GM19468 (cell line): ENCODE results near the gene ZNF490.
"Not testable (repeated sequence)": the region's sequence is repeated elsewhere in the genome, so short reads cannot be mapped to it uniquely, and the experiment has no call there.

Experiments used
- ATAC-seq: cut with Tn5 transposase; IDR thresholded peaks from one replicate; pipeline ENCODE4 v1.9.1; 2021; ENCODE audit warnings: mild to moderate bottlenecking, moderate library complexity, moderate number of reproducible peaks; ENCODE audit not compliant: unreplicated experiment; ENCODE audit errors: extremely low read depth

ZNF490 gene

GRCh38 chr19:12610540-12611360 is at the start of gene ZNF490, which contains the start of gene ZNF791:
ZNF490 (minus strand) TSS chr19:12610813; CDS start chr19:12610680, 133 bp downstream.
ZNF791 (plus strand) TSS chr19:12610920; CDS start chr19:12611080, 160 bp downstream.
- peak; percentile 59 for ATAC-seq

GRCh38 chr19:12657966-12658365 is 47.4 kb upstream of the ZNF490 start:
- ATAC-seq: no peak

GRCh38 chr19:12656899-12657571 is 46.4 kb upstream of the ZNF490 start:
- no peak for ATAC-seq

- ATAC-seq: no peak
These were observed 44.9 kb upstream of the ZNF490 start for GRCh38 chr19:12655546-12655945.

- ATAC-seq: no peak
These were observed 41.6 kb upstream of the ZNF490 start for GRCh38 chr19:12652219-12652618.

- no peak for ATAC-seq
These were observed 39.3 kb upstream of the ZNF490 start for GRCh38 chr19:12649941-12650340.

GRCh38 chr19:12648088-12648487 is 37.5 kb upstream of the ZNF490 start:
- ATAC-seq: no peak

GRCh38 chr19:12647490-12648071 is 37.0 kb upstream of the ZNF490 start:
- no peak for ATAC-seq

- no peak for ATAC-seq
These were observed 36.4 kb upstream of the ZNF490 start for GRCh38 chr19:12647047-12647446.

GRCh38 chr19:12646551-12646950 is 35.9 kb upstream of the ZNF490 start:
- ATAC-seq: no peak

- not testable (repeated sequence) for ATAC-seq
These were observed 33.1 kb upstream of the ZNF490 start for GRCh38 chr19:12643716-12644115.

GRCh38 chr19:12642506-12642905 is 31.9 kb upstream of the ZNF490 start:
- no peak for ATAC-seq

GRCh38 chr19:12641456-12641855 is 30.8 kb upstream of the ZNF490 start:
- no peak for ATAC-seq

GRCh38 chr19:12639901-12640613 is 29.4 kb upstream of the ZNF490 start:
- no peak for ATAC-seq

- no peak for ATAC-seq
These were observed 28.1 kb upstream of the ZNF490 start for GRCh38 chr19:12638611-12639182.

- no peak for ATAC-seq
These were observed 26.0 kb upstream of the ZNF490 start for GRCh38 chr19:12636631-12637030.

GRCh38 chr19:12629215-12629614 is 18.6 kb upstream of the ZNF490 start:
- ATAC-seq: no peak

- ATAC-seq: no peak
These were observed 17.7 kb upstream of the ZNF490 start for GRCh38 chr19:12628040-12629022.

- no peak for ATAC-seq
These were observed 16.3 kb upstream of the ZNF490 start for GRCh38 chr19:12626958-12627357.
